Erythroblast (primary cell): Measurements from ENCODE around the gene ATP2B1.

Experiments
- GATA1 ChIP-seq: IDR thresholded peaks from 2 replicates; pipeline ENCODE4 v1.6.1; 2011; ENCODE audit warnings: low read depth, mild to moderate bottlenecking, control low read depth, low read length, moderate library complexity
- POLR2A ChIP-seq: IDR thresholded peaks from 2 replicates; pipeline ENCODE4 v1.6.1; 2011; ENCODE audit warnings: mild to moderate bottlenecking, low read length

DNA sequence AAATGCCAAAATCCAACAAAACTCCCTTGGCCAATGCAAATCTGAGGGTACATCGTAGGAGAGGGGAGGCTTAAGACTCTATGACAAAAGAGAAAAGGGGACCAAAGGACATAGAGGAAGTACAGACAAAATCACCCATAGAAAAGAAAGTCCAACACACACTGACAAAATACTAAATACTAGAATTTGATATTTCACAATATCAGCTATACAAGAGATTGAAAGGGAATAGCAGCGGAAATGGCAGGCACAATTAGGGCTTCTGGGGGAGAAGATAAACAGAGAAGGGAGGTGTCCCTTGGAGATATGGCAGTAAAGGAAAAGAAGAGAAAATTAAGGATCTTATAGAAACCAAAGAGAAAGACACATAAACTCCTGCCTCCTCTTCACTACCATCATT lies 29.0 kb downstream of the ATP2B1 start:
- TF ChIP-seq GATA1 = no peak
- no peak for TF ChIP-seq POLR2A
